Panc1 (cell line): Measurements from ENCODE around the gene RAP1GAP. TPM values are rescaled to one million over a fixed set of nuclear protein-coding genes. Genes with fewer than 3 reads are reported as not detected.

Experiments used
- ATAC-seq: fragments of 200-7000 bp; cut with Tn5 transposase; 2 replicates; pipeline ENCODE4 v1.9.1; 2020; ENCODE audit warnings: mild to moderate bottlenecking, moderate library complexity
- BruUV-seq: library from RNA; stranded (reverse); fragments of 400-500 nt; replicated peaks from 2 replicates; lab custom pipeline; 2021; lab: Mats Ljungman, UMichigan
- CTCF ChIA-PET: fragments of 300-600 bp; sonication (Branson Sonifier 250); formaldehyde crosslinking; loops from one replicate; lab custom pipeline; 2022; ENCODE audit warnings: antibody characterized with exemption; lab: Charles Lee
- POLR2A ChIA-PET: fragments of 300-600 bp; sonication (Branson Sonifier 250); formaldehyde crosslinking; loops from one replicate; lab custom pipeline; 2022; ENCODE audit warnings: antibody characterized with exemption; lab: Charles Lee
- DNase-seq: peaks from one replicate; pipeline ENCODE4 v3.0.0-alpha.2; 2010; ENCODE audit warnings: low read depth, low spot score
- H3K27ac ChIP-seq: 2 replicates; pipeline ENCODE4 v1.5.1; 2011; ENCODE audit warnings: mild to moderate bottlenecking, low read length, inconsistent platforms
- H3K27me3 ChIP-seq: fragments of 200-500 bp; sonication (Bioruptor generic); 2 replicates; pipeline ENCODE4 v1.6.0; 2014; ENCODE audit warnings: low read length, inconsistent platforms; ENCODE audit not compliant: control insufficient read depth, insufficient read depth
- H3K36me3 ChIP-seq: fragments of 200-500 bp; sonication (Bioruptor generic); 2 replicates; pipeline ENCODE4 v1.5.1; 2014; ENCODE audit warnings: inconsistent platforms, mild to moderate bottlenecking, low read length, moderate library complexity; ENCODE audit not compliant: control insufficient read depth, insufficient read depth
- H3K4me1 ChIP-seq: 2 replicates; pipeline ENCODE4 v1.5.1; 2011; ENCODE audit warnings: inconsistent platforms, mild to moderate bottlenecking, low read length, moderate library complexity; ENCODE audit not compliant: control insufficient read depth, insufficient read depth
- H3K4me3 ChIP-seq, 2 experiments: 2 replicates each; pipeline ENCODE4 v1.5.1; 2011 to 2012; ENCODE audit warnings: low read depth in 2 of 2, low read length in 2 of 2, mild to moderate bottlenecking in 2 of 2, inconsistent platforms in 1 of 2, moderate library complexity in 1 of 2
- H3K9me3 ChIP-seq: fragments of 200-500 bp; sonication (Bioruptor generic); 2 replicates; pipeline ENCODE4 v1.5.1; 2014; ENCODE audit warnings: low read depth, mild to moderate bottlenecking, inconsistent platforms, low read length, moderate library complexity; ENCODE audit not compliant: control insufficient read depth, insufficient read depth
- CTCF ChIP-seq: fragments of 450-650 bp; IDR thresholded peaks from 2 replicates; pipeline ENCODE4 v1.5.1; 2017; ENCODE audit warnings: mild to moderate bottlenecking
- POLR2AphosphoS5 ChIP-seq: IDR thresholded peaks from 2 replicates; pipeline ENCODE4 v1.6.1; 2012; ENCODE audit warnings: mild to moderate bottlenecking, low read depth, low read length, moderate library complexity
- REST ChIP-seq, 2 experiments: IDR thresholded peaks; 2 replicates each; pipeline ENCODE4 v1.6.1; 2011 to 2012; ENCODE audit warnings: low read depth in 2 of 2, control low read depth in 1 of 2, low read length in 1 of 2, mild to moderate bottlenecking in 1 of 2, moderate library complexity in 1 of 2; ENCODE audit not compliant: insufficient read depth in 1 of 2
- SIN3A ChIP-seq: IDR thresholded peaks from 2 replicates; pipeline ENCODE4 v1.6.1; 2012; ENCODE audit warnings: low read depth, mild to moderate bottlenecking, low read length, moderate library complexity, borderline replicate concordance; ENCODE audit not compliant: insufficient read depth
- TCF7L2 ChIP-seq: IDR thresholded peaks from 2 replicates; pipeline ENCODE4 v1.6.1; 2011; ENCODE audit warnings: mild to moderate bottlenecking, low read depth, low read length, inconsistent platforms
- in situ Hi-C: cut with HindIII; loops from 2 replicates; pipeline ENCODE4 v1.10.0; 2016; ENCODE audit warnings: low sequenced_read_pairs, low pct_unique_long_range_greater_than_20kb
- intact Hi-C: fragments of 100-400 bp; cut with micrococcal nuclease; formaldehyde crosslinking; loops from one replicate; pipeline ENCODE4 v1.10.0; 2022; ENCODE audit not compliant: unreplicated experiment
- total RNA-seq: library from RNA; stranded (reverse); gene quantifications from one replicate; pipeline ENCODE4 v1.2.1, GENCODE V29; 2021; ENCODE audit not compliant: unreplicated experiment

The RAP1GAP gene
- total RNA-seq, 1 experiment from 2014 or later = 4.6 TPM

DNA sequence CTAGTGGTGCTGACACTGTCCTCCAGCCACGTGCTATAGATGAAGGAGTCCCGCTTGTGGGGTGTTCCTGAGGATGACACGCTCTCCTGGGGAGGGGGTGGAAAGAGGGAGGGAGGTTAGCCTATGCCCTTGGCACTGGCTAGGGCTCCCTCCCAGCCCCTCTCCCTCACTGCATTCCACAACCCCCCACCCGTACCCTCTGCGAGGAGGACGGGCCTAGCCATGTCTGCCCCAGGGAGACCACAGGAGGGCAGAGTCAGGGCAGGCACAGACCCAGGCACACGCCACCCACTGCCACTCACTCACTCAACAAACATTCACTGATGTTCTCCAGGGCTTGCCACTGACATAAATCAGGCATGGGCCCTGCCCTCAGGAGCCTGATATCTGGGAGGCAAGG, 70.7 kb downstream of the RAP1GAP start:
- intact Hi-C loops (loop anchor here (10.0 kb wide), 1 partner anchor 56 kb away; no protein-coding TSS in a partner anchor), in situ Hi-C loops (no loop called here)
- Histone ChIP-seq H3K9me3 (no peaks in the 10 kb centered on the region), H3K27me3 (no peaks in the 10 kb centered on the region), H3K27ac (no peak overlapping the region), H3K36me3 (no peaks in the 10 kb centered on the region), H3K4me3 (no peak overlapping the region), H3K4me1 (no peaks in the 10 kb centered on the region)
- ATAC-seq (no peak), DNase-seq (no peak)
- no TSS peak for BruUV-seq
- TF ChIP-seq SIN3A (no peak), POLR2AphosphoS5 (no peak), CTCF (no peak), REST (IDR thresholded peaks at IDR 0.05; ENCODE audit: insufficient read depth in 1 of 2, low read depth in 2 of 2, low read length in 1 of 2) (no peak)
- ChIA-PET POLR2A (no interaction called here), CTCF (no interaction called here)

DNA sequence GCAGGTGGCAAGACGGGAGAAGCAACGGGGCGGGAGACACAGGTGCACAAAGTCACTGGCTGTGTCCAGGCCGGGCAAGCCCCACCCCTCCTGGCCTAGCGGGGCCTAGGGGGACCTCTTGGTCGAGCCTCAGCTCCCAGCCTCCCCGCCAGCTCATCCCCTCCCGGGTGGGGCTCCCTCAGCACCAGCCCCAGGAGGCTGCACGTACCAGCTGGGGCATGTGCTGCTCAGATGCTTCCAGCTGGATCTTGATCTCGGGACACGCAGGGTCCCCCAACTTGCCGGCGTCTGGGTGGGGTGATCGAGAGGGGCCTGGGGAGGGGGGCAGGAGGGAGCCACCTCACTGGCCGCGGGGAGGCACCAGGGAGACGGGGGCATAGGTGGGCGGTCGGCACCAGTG, 71.4 kb downstream of the RAP1GAP start:
- Histone ChIP-seq H3K27ac (no peak overlapping the region), H3K9me3 (no peaks in the 10 kb centered on the region), H3K4me3 (no peak overlapping the region), H3K27me3 (no peaks in the 10 kb centered on the region), H3K36me3 (no peaks in the 10 kb centered on the region), H3K4me1 (no peaks in the 10 kb centered on the region)
- DNase-seq = no peak
- CTCF ChIA-PET = no interaction called here
- ATAC-seq = no peak
- intact Hi-C loops = loop anchor here (10.0 kb wide), 1 partner anchor 57 kb away; no protein-coding TSS in a partner anchor
- no peak for TF ChIP-seq REST (IDR thresholded peaks at IDR 0.05; ENCODE audit: insufficient read depth in 1 of 2, low read depth in 2 of 2, low read length in 1 of 2)
- TF ChIP-seq SIN3A = no peak
- no peak for TF ChIP-seq POLR2AphosphoS5
- no peak for TF ChIP-seq CTCF
- TF ChIP-seq TCF7L2 = no peak
- in situ Hi-C loops = no loop called here
- BruUV-seq = no TSS peak
- POLR2A ChIA-PET = no interaction called here
